Uterus (tissue), 2 donors: Measurements from ENCODE around the gene CALHM2.

Experiments used
- CTCF ChIP-seq, 4 experiments: fragments of 200-600 bp in 2 of 4; fragments of 450-650 bp in 2 of 4; sonication (generic) in 2 of 4; IDR thresholded peaks; one replicate each; pipeline ENCODE4 v1.5.1; 2016 to 2019; ENCODE audit warnings: antibody characterized with exemption in 4 of 4, mild to moderate bottlenecking in 2 of 4, moderate library complexity in 1 of 4
- POLR2A ChIP-seq, 2 donors: fragments of 450-650 bp; IDR thresholded peaks; one replicate each; pipeline ENCODE4 v1.6.1; 2016; ENCODE audit warnings: antibody characterized with exemption in 2 of 2, mild to moderate bottlenecking in 1 of 2, moderate library complexity in 1 of 2

GRCh38 chr10:103459615-103460014 lies 7.4 kb upstream of the CALHM2 start:
- no peak for TF ChIP-seq POLR2A (IDR thresholded peaks at IDR 0.05)
- TF ChIP-seq CTCF (IDR thresholded peaks at IDR 0.05): no peak
